K562 (cell line): ENCODE results near the gene BEST4. TPM values are rescaled to one million over a fixed set of nuclear protein-coding genes. Genes with fewer than 3 reads are reported as not detected.
A peak's percentile ranks its signal among the peaks of the same experiment; 100 is the strongest.

ENCODE experiments used
- CBFA2T2 ChIP-seq: fragments of 450-650 bp; conservative IDR thresholded peaks from 2 replicates; pipeline ENCODE4 v1.6.1; 2017; ENCODE audit warnings: mild to moderate bottlenecking
- CSDE1 ChIP-seq, 2 experiments: fragments of 450-650 bp; IDR thresholded peaks; 2 replicates each; pipeline ENCODE4 v1.6.1; 2016; ENCODE audit warnings: mild to moderate bottlenecking in 1 of 2
- ELF4 ChIP-seq: fragments of 450-650 bp; formaldehyde crosslinking; IDR thresholded peaks from 2 replicates; pipeline ENCODE4 v1.4.0; 2022; ENCODE audit warnings: missing genetic modification characterization
- JUN ChIP-seq, 2 experiments: sonication (generic) in 1 of 2; formaldehyde crosslinking in 1 of 2; IDR thresholded peaks; 2 replicates each; pipeline versions ENCODE4 v1.6.1 to v1.8.0; 2012 to 2022; ENCODE audit warnings: borderline replicate concordance in 2 of 2, mild to moderate bottlenecking in 2 of 2, improper control_type of control experiment in 1 of 2, low read depth in 1 of 2, low read length in 1 of 2, missing genetic modification reagents in 1 of 2
- KHSRP ChIP-seq: fragments of 450-650 bp; IDR thresholded peaks from 2 replicates; pipeline ENCODE4 v1.6.1; 2017
- KLF10 ChIP-seq: fragments of 250-450 bp; sonication (Bioruptor Pico); IDR thresholded peaks from 2 replicates; pipeline ENCODE4 v1.6.1; 2021; ENCODE audit warnings: matching md5 sums
- KLF16 ChIP-seq: IDR thresholded peaks from 2 replicates; pipeline ENCODE4 v1.6.1; 2016; ENCODE audit warnings: antibody characterized with exemption
- NELFE ChIP-seq: IDR thresholded peaks from 2 replicates; pipeline ENCODE4 v1.6.1; 2011; ENCODE audit warnings: mild to moderate bottlenecking; ENCODE audit not compliant: insufficient read depth, insufficient read length
- PCBP2 ChIP-seq: fragments of 200-400 bp; formaldehyde crosslinking; IDR thresholded peaks from 2 replicates; pipeline ENCODE4 v1.6.1; 2018; ENCODE audit warnings: low read length, low read depth, mild to moderate bottlenecking, moderate library complexity; ENCODE audit not compliant: poor library complexity, severe bottlenecking
- PML ChIP-seq: IDR thresholded peaks from 2 replicates; pipeline ENCODE4 v1.6.1; 2012; ENCODE audit warnings: low read length, inconsistent platforms
- POLR2G ChIP-seq: fragments of 200-400 bp; formaldehyde crosslinking; IDR thresholded peaks from 2 replicates; pipeline ENCODE4 v1.6.1; 2017; ENCODE audit warnings: low read depth, mild to moderate bottlenecking, antibody characterized with exemption, low read length, moderate library complexity
- YY1 ChIP-seq, 3 experiments: IDR thresholded peaks; 2 replicates each; pipeline ENCODE4 v1.6.1; 2011; ENCODE audit warnings: low read length in 2 of 3, mild to moderate bottlenecking in 2 of 3, moderate library complexity in 2 of 3, borderline replicate concordance in 1 of 3, control low read depth in 1 of 3, low read depth in 1 of 3; ENCODE audit not compliant: insufficient read depth in 3 of 3, insufficient replicate concordance in 2 of 3, control insufficient read depth in 1 of 3, insufficient read length in 1 of 3; ENCODE audit errors: extremely low read depth in 1 of 3
- ZNF143 ChIP-seq: sonication (generic); formaldehyde crosslinking; IDR thresholded peaks from 2 replicates; pipeline ENCODE4 v1.9.0; 2022; ENCODE audit warnings: mild to moderate bottlenecking, missing genetic modification reagents
- ZNF184 ChIP-seq: sonication (generic); formaldehyde crosslinking; IDR thresholded peaks from 2 replicates; pipeline ENCODE4 v1.5.0; 2020; ENCODE audit warnings: missing genetic modification reagents
- ZNF263 ChIP-seq: sonication (generic); formaldehyde crosslinking; IDR thresholded peaks from 2 replicates; pipeline ENCODE4 v1.8.0; 2022; ENCODE audit warnings: mild to moderate bottlenecking, missing genetic modification reagents, borderline replicate concordance
- ZNF444 ChIP-seq: fragments of 250-450 bp; sonication (Bioruptor Pico); IDR thresholded peaks from 2 replicates; pipeline ENCODE4 v1.4.0; 2020; ENCODE audit warnings: mild to moderate bottlenecking, moderate library complexity
- polyA plus RNA-seq, 8 experiments: library from polyadenylated mRNA; depleted of rRNA in 4 of 8; stranded (reverse) in 5 of 8; unstranded in 3 of 8; fragments of >200 nt; fragmentation: Nextera tagmentation in 2 of 8; fragmentation: Illumina TruSeq in 1 of 8; extraction: Ambion mirVana in 2 of 8; extraction: Trizol in 1 of 8; gene quantifications; 2 replicates each; pipeline versions ENCODE4 v1.2.1 to v1.2.3, GENCODE V29; 2011 to 2014; ENCODE audit warnings: inconsistent platforms in 1 of 8, missing spikeins in 1 of 8
- total RNA-seq, 7 experiments: library from RNA; depleted of rRNA in 6 of 7; stranded (reverse); fragments of >200 nt in 6 of 7; fragmentation: Illumina TruSeq in 2 of 7; extraction: Trizol in 2 of 7; gene quantifications; 2 replicates each; pipeline versions ENCODE4 v1.2.1 to v1.2.3, GENCODE V29; 2011 to 2021; ENCODE audit warnings: low replicate concordance in 1 of 7
- TF ChIP-seq, protein P1 (sequence below), 2 experiments: fragments of 450-650 bp; formaldehyde crosslinking in 1 of 2; IDR thresholded peaks; 2 replicates each; pipeline versions ENCODE4 v1.4.0 to v1.6.1; 2014 to 2020; ENCODE audit warnings: mild to moderate bottlenecking in 2 of 2, borderline replicate concordance in 1 of 2, low read depth in 1 of 2
- TF ChIP-seq, protein P2 (sequence below): sonication (generic); formaldehyde crosslinking; IDR thresholded peaks from 2 replicates; pipeline ENCODE4 v1.8.1; 2023; ENCODE audit warnings: mild to moderate bottlenecking, missing genetic modification reagents
- TF ChIP-seq, protein P3 (sequence below): fragments of 450-650 bp; IDR thresholded peaks from 2 replicates; pipeline ENCODE4 v1.6.1; 2016; ENCODE audit warnings: antibody characterized with exemption

BEST4 gene
- total and polyA plus RNA-seq, 9 of the 15 experiments (the other 6 are each of a cell fraction or from before 2014, with no cell fraction given), result 0.07 to 0.11 TPM; not detected in 7

DNA sequence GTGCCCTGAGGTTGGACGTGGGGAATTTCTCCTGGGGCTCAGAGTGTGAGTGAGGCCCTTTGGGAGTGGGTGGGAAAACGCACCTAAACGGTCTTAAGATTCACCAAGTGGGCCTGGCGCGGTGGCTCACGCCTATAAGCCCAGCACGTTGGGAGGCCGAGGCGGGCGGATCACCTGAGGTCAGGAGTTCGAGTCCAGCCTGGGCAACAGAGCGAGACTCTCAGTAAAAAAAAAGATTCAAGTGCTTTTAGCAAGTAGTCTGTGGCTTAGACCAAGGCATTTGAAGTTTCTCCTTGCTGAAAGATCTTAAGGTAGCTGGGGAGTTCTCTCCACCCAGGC, 11.3 kb downstream of the BEST4 start (continued):
- TF ChIP-seq, protein P1, sequence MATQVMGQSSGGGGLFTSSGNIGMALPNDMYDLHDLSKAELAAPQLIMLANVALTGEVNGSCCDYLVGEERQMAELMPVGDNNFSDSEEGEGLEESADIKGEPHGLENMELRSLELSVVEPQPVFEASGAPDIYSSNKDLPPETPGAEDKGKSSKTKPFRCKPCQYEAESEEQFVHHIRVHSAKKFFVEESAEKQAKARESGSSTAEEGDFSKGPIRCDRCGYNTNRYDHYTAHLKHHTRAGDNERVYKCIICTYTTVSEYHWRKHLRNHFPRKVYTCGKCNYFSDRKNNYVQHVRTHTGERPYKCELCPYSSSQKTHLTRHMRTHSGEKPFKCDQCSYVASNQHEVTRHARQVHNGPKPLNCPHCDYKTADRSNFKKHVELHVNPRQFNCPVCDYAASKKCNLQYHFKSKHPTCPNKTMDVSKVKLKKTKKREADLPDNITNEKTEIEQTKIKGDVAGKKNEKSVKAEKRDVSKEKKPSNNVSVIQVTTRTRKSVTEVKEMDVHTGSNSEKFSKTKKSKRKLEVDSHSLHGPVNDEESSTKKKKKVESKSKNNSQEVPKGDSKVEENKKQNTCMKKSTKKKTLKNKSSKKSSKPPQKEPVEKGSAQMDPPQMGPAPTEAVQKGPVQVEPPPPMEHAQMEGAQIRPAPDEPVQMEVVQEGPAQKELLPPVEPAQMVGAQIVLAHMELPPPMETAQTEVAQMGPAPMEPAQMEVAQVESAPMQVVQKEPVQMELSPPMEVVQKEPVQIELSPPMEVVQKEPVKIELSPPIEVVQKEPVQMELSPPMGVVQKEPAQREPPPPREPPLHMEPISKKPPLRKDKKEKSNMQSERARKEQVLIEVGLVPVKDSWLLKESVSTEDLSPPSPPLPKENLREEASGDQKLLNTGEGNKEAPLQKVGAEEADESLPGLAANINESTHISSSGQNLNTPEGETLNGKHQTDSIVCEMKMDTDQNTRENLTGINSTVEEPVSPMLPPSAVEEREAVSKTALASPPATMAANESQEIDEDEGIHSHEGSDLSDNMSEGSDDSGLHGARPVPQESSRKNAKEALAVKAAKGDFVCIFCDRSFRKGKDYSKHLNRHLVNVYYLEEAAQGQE (IDR thresholded peaks at IDR 0.05; ENCODE audit: borderline replicate concordance), result no peak
- TF ChIP-seq, protein P1 (CRISPR knock-in tag; IDR thresholded peaks at IDR 0.05; ENCODE audit: low read depth), result no peak
- no peak for TF ChIP-seq PCBP2
- TF ChIP-seq, protein P2, sequence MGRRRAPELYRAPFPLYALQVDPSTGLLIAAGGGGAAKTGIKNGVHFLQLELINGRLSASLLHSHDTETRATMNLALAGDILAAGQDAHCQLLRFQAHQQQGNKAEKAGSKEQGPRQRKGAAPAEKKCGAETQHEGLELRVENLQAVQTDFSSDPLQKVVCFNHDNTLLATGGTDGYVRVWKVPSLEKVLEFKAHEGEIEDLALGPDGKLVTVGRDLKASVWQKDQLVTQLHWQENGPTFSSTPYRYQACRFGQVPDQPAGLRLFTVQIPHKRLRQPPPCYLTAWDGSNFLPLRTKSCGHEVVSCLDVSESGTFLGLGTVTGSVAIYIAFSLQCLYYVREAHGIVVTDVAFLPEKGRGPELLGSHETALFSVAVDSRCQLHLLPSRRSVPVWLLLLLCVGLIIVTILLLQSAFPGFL (CRISPR knock-in tag), result no peak
- TF ChIP-seq PML, result 0 out of 2 replicates have a peak, but pooled peaks have one; percentile 14
- no peak for TF ChIP-seq KHSRP
- no peak for TF ChIP-seq NELFE
- no peak for TF ChIP-seq ELF4
- TF ChIP-seq KLF16, result no peak
- TF ChIP-seq KLF10 (CRISPR knock-in tag), result no peak
- TF ChIP-seq ZNF263, result no peak
- peak; percentile 54 for TF ChIP-seq POLR2G
- no peak for TF ChIP-seq CSDE1 (IDR thresholded peaks at IDR 0.05)
- no peak for TF ChIP-seq ZNF444
- TF ChIP-seq, protein P3, sequence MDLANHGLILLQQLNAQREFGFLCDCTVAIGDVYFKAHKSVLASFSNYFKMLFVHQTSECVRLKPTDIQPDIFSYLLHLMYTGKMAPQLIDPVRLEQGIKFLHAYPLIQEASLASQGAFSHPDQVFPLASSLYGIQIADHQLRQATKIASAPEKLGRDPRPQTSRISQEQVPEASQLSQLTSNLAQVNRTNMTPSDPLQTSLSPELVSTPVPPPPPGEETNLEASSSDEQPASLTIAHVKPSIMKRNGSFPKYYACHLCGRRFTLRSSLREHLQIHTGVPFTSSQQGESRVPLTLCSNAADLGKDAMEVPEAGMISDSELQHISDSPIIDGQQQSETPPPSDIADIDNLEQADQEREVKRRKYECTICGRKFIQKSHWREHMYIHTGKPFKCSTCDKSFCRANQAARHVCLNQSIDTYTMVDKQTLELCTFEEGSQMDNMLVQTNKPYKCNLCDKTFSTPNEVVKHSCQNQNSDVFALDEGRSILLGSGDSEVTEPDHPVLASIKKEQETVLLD, result no peak
- TF ChIP-seq ZNF143, result no peak
- TF ChIP-seq ZNF184, result no peak
- TF ChIP-seq YY1 (IDR thresholded peaks at IDR 0.05; ENCODE audit: borderline replicate concordance in 1 of 3, control insufficient read depth in 1 of 3, extremely low read depth in 1 of 3, insufficient read depth in 3 of 3, insufficient read length in 1 of 3, insufficient replicate concordance in 2 of 3, low read depth in 1 of 3, low read length in 2 of 3), result no peak
- TF ChIP-seq CBFA2T2, result no peak
- TF ChIP-seq JUN (IDR thresholded peaks at IDR 0.05; ENCODE audit: borderline replicate concordance, low read depth, low read length), result no peak
- no peak for TF ChIP-seq JUN (CRISPR knock-in tag; IDR thresholded peaks at IDR 0.05; ENCODE audit: borderline replicate concordance)
